Activated CD8-positive, alpha-beta memory T cell treated with anti-CD3 and anti-CD28 coated beads for 24 hours (primary cell): ENCODE measurements around the gene FAM53A.

Experiments
- DNase-seq: peaks from one replicate; pipeline ENCODE4 v3.0.0-alpha.2; 2020

FAM53A gene

DNA sequence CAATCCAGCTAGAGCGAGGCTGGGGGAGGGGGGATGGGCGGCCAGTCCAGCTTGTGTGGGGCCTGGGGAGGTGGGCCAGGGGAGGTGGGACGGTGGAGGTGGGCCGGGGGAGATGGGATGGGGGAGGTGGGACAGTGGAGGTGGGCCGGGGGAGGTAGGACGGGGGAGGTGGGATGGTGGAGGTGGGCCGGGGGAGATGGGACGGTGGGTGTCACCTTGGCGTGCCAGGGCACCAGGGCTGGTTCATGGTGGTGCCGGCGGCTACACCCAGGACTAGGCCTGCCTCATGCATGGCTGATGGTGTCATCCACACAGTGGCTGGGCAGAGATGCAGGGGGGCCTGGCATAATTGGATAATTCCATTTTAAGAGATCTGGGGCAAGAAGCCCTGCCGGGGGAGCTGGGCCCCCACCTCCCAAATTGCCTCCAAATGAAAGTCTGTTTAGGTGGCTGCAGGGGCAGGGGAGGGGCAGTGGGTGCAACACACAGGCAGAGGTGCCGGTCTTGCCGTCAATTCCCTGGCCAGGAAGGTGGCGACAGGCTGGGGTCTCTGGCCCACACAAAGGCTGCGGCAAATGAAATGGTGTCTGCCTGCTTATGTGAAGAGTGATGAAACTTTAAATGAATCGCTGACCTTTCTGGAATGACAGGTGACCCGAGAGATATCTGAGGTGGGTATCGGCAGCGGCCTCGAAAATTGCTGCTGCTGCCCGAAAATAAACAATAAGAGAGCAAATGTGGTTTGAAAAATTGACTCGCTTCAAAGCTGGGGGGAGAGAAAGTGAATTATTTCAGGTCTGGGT lies 82.1 kb downstream of the FAM53A start:
- no peak for DNase-seq

DNA sequence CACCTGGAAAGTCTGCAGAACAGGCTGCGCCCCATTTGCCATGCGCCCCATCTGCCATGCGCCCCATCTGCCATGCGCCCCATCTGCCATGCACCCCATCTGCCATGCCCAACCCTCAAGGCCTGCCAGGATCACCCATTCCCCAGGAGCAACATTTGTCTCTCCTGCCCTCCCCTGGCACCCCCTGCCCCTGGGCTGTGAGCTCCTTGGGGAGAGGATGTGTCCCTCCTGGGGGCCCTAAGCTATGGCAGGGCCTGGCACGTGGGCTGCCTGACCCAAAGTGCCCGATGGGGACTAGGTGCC lies 82.6 kb downstream of the FAM53A start:
- DNase-seq = no peak

DNA sequence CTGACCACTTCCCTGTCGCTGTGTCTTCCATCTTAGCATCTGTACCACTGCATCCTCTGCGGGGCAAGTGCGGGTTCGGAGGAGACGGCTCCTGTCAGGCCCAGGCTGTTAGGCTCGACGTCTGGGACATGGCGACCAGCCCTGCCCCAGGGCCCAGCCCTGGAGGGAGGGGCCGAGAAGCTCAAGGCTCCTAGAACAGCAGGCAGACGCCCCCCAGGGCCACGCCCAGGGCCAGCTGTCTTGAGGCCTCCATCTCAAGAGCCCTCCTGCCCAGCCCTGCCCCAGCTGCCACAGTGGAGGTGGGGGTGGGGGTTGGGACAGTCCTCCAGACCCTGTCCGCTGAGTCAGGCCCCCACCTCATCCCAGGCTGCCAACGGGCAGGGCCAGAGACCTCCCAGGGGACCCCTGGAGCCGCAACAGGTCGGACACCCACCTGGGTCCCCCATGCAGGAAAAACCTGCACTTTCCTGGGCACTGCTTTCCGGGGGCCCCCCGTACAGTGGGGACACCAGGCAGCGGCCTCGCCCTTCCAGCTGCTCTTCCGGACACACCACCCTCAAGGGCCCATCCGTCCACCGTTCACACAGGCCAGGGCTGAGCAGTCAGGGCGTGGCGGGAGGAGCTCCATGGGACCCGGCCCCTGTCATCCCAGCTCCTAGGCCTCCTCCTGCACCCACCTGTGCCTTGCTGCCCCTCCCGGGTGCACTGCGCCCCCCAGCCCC lies 83.1 kb downstream of the FAM53A start:
- DNase-seq = no peak

DNA sequence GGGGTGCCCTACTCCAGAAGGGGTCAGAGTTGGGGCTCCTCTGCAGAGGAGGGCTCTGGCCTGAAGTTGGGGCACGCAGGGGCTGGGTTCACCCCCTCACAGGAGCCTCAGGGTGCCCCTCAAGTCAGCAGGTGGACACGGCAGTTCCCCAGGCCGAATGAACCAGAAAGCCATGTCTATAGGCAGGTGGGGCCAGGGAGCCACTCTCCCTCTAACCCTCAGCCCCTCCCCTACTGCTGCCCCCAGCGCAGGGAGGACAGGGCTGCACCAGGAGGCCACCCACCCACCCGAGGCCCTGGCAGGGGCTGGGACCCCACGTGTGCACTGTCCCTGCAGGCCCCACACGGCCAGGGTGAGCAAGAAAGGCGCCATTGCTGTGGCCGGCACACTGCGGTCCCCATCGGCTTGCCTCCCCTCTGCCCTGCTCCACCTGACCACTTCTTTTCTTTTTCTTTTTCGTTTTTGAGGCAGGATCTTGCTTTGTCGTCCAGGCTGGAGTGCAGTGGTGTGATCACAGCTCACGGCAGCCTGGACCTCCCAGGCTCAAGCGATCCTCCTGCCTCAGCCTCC lies 83.8 kb downstream of the FAM53A start:
- DNase-seq = no peak

DNA sequence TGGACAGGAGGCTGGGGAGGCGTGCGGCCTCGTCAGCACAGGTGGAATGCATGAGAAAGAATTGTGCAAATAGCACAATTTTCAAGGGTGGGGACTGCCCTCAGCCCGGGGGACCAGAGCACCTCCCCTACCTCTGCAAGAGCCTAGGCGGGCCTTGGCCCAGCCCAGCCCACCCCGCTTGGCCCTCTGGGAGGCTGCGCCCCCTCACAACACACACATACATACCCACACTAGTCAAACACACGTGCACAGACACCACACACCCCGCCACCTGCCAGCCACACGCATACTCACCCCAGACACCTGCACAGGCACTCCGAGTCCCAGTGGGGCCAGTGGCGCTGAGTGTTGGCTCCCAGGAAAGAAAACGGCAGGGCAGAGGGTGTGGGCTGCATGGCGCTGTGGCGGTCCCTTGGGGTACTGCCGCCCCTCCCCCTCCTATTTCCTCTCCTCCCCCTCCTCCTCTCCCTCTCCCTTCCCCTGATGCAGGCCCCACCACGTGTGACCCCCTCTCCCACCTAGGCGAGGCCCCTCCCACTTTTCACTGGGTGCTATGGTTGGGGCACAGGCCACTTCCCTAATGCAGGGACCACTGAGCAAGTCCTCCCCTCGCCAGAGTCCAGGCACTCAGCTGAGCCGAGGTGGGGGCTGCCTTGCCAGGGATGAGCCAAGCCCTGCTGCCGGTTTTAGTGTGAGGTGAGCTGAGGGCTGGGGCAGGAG lies 84.5 kb downstream of the FAM53A start:
- DNase-seq = no peak

DNA sequence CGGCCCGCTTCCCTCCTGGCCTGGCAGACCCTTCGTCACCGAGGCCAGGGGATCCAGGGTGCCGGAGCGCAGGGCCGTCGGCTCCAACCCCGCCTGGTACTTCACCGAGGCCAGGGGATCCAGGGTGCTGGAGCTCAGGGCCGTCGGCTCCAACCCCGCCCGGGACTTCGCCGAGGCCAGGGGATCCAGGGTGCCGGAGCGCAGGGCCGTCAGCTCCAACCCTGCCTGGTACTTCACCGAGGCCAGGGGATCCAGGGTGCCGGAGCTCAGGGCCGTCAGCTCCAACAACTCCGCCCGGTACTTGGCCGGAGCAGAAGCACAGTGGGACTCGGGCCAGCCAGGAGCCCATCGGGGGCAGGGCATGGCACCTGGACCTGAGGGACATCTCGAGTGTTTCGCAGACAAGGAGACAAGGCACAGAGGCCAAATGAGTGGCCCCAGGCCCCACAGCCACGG lies 85.1 kb downstream of the FAM53A start:
- no peak for DNase-seq

DNA sequence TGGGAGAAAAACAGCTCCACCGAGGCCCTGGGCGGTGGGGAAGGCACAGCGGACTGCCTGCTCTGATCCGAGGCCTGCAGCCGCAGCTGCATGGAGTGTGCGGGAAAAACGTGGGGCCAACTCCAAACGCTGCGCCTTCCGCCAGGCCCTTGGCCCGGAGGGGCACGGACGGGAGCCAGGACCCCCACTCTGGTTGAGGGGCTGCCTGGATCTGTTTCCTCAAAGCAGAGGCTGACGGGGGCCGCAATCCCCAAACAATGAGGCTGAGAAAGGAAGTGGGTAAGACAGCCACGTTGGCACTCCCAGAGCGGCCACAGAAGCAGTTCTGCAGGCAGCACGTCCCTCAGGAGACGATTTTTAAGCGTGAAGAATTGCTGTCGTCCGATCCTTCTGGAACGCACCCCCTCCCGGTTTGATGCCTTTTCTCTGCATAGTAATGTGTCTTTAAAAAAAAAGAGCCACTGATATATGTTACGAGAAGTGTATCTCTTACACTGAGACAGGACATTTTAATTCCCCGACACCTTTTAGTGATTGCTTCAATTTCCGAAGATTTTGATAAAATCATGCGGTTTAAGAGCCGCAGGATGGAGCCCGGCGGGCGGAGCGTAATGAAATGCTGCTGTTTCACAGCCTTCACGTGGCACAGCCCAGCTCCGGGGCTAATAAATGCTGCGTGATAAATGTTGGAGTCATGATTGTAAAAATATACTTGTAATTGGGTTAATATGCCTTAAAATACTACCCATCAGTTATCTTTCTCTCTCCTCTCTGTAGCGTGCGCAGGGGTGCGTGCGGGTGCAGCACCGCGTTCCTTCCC lies 85.7 kb downstream of the FAM53A start:
- no peak for DNase-seq

DNA sequence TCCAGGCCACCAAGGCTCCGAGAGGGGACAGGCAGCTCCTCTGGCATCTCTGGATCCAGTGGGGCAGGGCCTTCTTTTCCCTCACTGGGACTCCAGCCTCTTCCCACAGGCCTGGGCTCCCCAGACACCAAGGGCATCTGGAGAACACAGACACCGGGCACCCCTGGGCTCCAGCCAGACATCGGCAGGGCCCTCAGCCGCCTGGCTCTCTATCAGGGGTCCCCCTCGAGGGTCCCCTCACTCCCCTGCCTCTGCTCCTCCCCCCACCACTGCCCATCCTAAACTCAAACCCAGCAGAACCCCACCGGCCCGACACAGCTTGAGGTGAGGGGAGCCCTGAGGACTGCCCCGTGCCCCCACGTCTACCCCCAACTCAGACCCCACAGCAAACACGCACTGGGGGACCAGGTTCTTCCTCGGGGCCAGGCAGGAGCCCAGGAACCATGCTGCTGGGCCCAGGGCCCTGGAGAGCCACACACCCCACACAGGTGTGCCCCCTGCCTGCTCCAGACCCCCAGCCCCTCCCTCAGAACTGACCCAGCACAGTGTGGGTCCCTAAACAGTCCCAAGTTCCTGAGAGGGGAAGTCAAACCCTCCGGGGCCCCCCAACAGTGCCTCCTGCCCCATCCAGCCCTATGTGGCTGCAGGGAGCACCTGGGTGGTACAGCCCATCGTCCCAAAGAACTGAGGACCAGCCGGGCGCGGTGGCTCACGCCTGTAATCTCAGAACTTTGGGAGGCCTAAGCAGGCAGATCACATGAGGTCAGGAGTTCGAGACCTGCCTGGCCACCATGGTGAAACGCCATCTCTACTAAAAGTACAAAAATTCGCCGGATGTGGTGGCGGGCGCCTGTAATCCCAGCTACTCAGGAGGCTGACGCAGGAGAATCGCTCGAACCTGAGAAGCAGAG lies 86.8 kb downstream of the FAM53A start:
- no peak for DNase-seq

DNA sequence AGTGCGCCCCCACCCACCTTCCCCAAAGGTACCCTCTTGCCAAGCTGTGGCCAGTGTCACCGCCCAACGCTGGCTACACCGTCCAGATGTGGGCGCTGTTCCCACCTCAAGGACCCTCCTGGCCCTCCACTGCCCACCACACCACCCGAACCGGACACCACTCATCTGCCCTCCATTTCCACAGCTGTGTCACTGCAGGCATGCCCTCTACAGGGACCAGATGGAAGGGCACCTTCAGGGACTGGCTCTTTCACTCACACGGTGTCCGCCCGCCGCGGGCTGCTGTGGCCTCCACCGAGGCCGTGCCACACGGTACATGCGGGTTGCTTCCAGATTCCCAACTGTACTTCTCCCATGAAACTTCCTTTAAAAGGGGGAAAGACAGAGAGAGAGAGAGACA lies 87.7 kb downstream of the FAM53A start:
- no peak for DNase-seq

DNA sequence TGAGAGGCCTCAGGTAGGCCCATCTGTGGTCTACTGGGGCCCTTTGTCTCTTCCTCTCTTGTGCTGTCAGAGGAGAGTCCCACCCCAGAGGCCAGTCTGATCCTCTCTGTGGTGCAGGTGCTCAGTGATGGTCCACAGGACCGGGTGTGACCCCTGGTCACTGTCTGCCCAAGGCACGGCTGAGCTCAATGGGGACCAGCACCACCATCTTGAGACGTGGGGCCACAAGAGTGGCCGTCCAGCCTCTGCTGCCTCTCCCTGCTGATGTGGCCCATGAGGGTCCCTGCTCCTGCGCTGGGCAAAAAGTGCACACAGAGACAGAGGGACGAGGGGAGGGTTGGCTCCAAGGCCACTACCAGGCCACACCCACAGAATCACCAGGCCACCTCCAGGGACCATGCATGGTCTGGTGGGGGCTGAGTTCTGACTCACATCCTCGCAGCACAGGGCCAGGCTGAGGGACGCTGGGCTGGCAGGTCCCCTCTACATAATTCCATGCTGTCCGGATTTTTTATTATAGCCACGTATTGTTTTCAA lies 88.3 kb downstream of the FAM53A start:
- no peak for DNase-seq

DNA sequence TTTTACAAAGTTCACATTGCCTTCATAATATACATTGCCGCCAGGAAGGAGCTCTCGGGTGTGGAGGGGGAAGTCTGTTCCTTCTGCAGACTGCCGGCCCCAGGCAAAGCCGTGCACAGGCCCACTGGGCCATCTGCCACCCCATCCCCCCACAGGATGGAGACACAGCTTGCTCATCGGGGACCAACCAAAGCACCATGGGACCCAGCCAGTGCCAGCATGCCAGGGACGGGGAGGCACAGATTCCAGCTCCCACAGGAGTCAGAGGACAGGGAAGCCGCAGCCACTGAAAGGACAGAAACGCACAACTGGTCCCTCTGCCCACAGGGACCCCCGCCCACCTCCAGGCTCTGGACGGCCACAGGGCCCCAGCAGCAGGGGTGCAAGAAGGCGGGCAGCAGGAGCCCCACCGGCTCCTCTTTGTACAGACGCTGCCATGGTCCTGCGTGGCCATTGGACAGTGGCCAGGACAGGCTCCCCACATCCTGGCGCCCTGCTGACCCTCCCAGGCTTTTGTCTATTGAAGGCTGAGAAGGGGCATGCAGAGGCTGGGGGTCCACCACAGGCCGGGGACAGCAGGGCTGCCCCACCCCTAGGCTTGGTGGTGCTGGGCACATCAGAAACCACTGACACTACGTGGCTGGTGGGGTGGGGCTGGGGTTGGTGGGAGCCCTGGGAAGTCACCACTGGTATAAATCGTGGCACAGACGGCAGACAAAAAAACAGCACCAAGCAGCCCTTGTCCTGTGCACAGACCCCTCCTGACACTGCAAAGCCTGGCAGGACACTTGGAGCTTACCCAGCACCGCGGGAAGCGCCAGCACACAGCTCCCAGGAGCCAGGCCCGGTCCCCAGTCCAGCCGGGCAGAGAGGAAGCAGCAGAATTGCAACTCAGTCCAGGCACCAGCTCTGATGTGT lies 89.0 kb downstream of the FAM53A start:
- DNase-seq = no peak

DNA sequence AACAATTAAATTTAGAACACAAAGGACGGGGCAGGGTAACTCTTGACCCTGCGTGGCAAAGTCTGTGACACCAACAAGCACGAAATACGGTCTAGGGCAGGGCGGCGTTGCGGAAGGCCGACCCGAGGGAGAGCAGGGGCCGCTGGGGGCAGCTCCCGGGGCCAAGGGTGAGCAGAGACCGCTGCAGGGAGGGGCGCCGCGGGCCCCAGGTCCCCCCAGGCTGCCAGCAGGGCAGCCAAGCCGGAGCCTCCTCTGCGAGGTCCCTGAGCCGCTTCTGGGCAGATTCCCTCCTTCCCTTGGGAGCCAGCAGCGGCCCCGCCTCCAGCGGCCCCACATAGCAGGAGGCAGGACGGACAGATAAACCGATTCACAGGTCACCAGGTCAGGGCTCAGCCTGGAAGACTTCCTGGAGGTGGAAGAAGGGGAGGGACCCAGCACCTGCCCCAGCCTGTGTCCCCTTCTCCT lies 90.2 kb downstream of the FAM53A start:
- no peak for DNase-seq

DNA sequence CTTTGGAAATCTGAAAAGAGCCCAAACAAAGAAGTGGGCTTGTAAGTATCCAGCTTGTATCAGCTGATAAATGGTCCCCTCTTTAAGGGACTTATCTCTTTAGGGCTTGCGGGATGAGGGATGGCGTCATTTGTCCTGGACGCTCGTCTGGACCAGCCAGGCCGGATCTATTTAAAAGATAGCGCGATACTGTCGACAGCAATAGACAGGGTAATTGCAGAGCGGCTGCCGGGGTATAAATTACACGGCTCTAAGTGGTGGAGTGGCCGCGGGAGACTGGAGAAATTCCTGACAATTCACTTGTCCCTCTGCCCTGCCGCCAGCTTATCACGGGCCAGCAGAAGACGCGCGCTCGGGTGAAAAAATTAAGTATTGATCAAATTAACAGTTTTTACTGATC lies 90.7 kb downstream of the FAM53A start:
- DNase-seq = no peak

DNA sequence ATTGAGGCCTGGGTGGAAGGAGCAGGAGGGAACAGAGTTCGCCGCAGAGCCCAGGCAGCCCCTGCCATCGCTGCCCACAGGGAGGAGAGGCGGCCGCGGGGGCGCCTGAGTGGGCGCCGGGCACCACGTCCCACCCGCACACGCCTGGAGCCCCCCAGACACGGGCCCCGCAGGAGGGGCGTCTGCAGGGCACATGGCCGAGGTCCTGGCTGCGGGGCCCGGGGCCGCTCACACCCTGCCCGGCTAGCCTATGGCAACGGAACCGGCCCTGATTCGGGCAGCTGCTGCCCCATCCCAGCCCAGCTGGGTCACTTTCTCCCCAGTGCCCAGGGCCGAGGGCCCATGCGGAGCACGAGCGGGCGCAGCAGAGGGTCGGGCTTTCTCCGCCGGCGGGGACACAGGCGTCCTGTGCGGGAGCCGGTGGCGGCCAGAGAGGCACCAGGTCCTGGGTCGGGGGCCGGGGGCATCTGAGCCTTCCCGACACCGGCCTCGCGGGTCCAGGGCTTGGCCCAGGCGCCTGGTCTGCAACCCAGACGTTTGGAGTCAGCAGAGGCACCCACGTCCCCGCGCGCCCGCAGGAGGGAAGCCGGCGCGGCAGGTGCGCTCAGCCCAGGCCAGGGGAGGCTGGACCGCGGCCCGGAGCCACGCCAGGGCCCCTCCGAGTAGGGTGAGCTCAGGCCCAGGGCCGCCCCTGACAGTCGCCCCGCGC lies 91.2 kb downstream of the FAM53A start:
- no peak for DNase-seq

DNA sequence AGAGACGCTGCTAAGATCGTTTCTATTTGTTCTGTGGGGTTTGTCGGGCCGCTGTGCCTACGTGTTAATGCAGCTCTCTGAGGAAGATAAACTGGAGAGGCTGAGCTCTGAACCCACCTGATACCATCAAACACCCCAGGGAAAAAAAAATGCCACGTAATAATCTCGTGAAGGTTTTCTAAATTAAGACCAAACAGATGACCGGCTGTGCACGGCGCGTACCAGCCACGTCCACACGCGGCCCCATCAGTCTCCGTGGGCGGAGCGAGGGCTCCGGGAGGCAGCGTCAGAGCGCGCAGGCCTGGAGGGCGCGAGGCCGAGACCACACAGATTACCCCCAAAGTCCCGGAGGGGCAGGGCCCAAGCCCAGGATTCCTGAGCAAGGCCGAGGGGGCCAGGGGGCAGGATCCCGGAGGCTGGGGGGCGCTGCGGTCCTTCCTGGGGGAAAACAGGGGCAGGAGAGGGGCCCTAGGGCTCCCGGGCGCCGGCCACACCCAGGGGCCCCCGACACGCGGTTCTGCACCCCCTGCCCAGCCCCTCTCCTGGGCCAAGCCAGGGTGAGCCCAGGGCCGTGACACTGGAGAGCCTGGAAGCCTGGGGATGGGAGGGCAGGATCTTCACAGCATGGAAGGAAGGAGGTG lies 91.9 kb downstream of the FAM53A start:
- DNase-seq = no peak

DNA sequence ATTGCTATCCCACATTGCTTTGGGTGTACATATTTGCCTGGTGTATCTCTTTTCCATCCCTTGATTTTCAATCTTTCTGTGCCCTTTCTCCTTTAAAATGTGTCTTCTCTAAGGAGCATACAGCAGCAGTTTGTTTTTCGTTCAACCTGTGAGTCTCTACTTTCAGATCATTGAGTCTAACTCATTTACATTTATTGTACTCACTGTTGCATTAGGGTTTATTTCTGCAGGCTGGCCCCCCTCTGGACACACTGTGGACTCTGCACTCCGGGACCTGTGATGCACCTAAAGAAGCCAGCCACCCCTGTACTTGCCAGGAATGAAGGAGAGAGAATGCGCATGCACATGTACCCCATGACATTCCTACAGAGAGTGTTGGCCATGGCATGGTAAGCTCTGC lies 93.0 kb downstream of the FAM53A start:
- DNase-seq = no peak

DNA sequence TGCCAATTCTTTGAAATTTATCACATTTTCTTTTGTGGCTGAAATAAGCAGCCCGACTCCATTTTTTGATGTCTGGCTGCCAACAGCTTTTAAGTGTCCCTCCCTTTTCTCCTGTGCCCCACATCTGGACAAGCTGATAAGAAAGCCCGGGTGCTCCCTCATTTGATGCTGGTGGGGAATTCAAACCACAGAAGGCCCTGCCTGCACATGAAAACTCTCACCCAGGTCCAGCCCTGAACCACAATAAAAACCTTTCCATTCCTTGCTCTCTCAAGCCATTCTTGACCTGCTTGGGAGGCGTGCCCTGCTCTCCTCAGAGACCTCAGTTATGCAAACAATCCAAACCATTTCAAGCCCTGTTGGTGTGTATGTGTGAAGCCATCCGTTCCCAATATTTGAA lies 93.9 kb downstream of the FAM53A start:
- DNase-seq = no peak
